Peyer's patch (tissue), 4 donors: ENCODE data around the gene DPP4. TPM values are rescaled to one million over a fixed set of nuclear protein-coding genes. Genes with fewer than 3 reads are reported as not detected.

ENCODE experiments used
- DNase-seq, 3 donors: peaks; one replicate each; pipeline ENCODE4 v3.0.0-alpha.2; 2017 to 2019
- H3K27ac ChIP-seq, 4 donors: fragments of 200-600 bp; sonication (generic); one replicate each; pipeline ENCODE4 v1.5.1; 2016 to 2019
- H3K27me3 ChIP-seq, 2 donors: fragments of 200-600 bp; sonication (generic); one replicate each; pipeline ENCODE4 v1.5.1; 2019
- H3K36me3 ChIP-seq, 3 donors: fragments of 200-600 bp; sonication (generic); one replicate each; pipeline ENCODE4 v1.5.1; 2016 to 2019
- H3K4me1 ChIP-seq, 4 donors: fragments of 200-600 bp; sonication (generic); one replicate each; pipeline ENCODE4 v1.5.1; 2016 to 2019
- H3K4me3 ChIP-seq, 4 donors: fragments of 200-600 bp; sonication (generic); 1 replicate in 3 of 4; 2 replicates in 1 of 4; pipeline ENCODE4 v1.5.1; 2016 to 2019; ENCODE audit warnings: mild to moderate bottlenecking in 1 of 4
- H3K9me3 ChIP-seq, 4 donors: fragments of 200-600 bp; sonication (generic); one replicate each; pipeline ENCODE4 v1.5.1; 2016 to 2019; ENCODE audit warnings: mild to moderate bottlenecking in 1 of 4
- CTCF ChIP-seq, 6 experiments: fragments of 450-650 bp in 4 of 6; fragments of 200-600 bp in 2 of 6; sonication (generic) in 1 of 6; IDR thresholded peaks; one replicate each; pipeline ENCODE4 v1.5.1; 2017 to 2019; ENCODE audit warnings: antibody characterized with exemption in 6 of 6, mild to moderate bottlenecking in 3 of 6, moderate library complexity in 1 of 6
- POLR2A ChIP-seq, 2 donors: fragments of 450-650 bp; IDR thresholded peaks; one replicate each; pipeline ENCODE4 v1.5.1; 2017; ENCODE audit warnings: antibody characterized with exemption in 2 of 2, mild to moderate bottlenecking in 2 of 2, moderate library complexity in 2 of 2
- total RNA-seq, 4 donors: library from RNA; depleted of rRNA; stranded (reverse); fragments of >200 nt; gene quantifications; one replicate each; pipeline ENCODE4 v1.1.0, GENCODE V29; 2016

Gene DPP4
- total RNA-seq, 4 donors from 2014 or later: 17.3 to 447 (median 178) TPM

GRCh38 chr2:162014751-162015150, 59.3 kb downstream of the DPP4 start:
- Histone ChIP-seq H3K36me3 (peaks cover 0 to 17% (median 0%) of the 10 kb centered on the region in 3 donors), H3K4me3 (no peak overlapping the region), H3K27me3 (no peaks in the 10 kb centered on the region), H3K9me3 (no peaks in the 10 kb centered on the region), H3K27ac (no peak overlapping the region), H3K4me1 (peaks cover 0 to 14% (median 0%) of the 10 kb centered on the region in 4 donors)
- no peak for DNase-seq
- TF ChIP-seq CTCF (IDR thresholded peaks at IDR 0.05) (no peak), POLR2A (IDR thresholded peaks at IDR 0.05) (no peak)

DNA sequence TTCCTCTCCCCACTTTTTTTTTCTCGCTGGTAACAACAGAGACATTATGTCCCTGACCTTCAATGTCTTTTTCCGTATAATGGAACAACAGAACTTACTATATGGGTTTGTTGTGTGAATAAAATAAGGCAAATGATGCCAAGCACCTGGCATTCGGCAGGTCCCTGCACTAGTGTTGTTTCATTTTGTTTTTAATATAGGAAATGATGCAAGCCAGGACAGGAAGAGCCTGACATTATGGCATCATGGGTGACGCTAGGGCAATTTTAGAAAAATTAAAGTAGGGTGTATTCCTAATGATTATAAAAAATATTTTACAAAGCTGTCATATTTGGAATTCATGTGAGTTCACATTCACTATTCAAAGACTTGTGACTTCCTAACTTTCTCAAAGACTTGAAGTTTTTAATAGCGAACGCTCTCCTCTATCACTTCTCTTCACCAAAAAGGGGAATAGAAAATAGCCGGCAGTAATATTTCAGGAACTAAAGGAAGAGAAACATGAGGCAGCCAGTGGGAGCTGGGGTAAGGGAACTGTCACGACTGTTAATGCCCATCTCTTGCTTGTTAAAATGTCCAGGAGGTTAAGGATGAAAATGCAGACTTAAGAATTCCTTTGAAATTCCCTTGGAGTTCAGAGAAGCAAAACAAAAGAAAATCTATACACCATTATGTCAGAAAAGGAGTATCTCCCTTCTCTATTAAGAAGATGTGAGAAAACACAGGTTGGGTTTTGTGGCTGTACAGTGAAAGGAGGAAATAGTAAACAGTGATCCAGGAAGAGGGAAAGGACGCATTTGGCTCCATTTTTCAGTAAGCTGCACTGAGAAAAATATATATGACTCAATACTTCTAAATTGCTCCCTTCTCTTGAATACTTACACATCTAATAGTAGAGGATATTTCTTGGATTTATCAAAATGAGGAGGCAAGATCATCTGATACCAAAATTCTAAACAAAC, 60.2 kb downstream of the DPP4 start:
- Histone ChIP-seq H3K4me3 (no peak overlapping the region), H3K4me1 (peaks cover 0 to 14% (median 0%) of the 10 kb centered on the region in 4 donors), H3K27ac (peak overlapping the region; percentile 0 to 39 (median 28)), H3K9me3 (no peaks in the 10 kb centered on the region), H3K27me3 (no peaks in the 10 kb centered on the region), H3K36me3 (peaks cover 0 to 8% (median 0%) of the 10 kb centered on the region in 3 donors)
- no peak for DNase-seq
- no peak for TF ChIP-seq CTCF (IDR thresholded peaks at IDR 0.05)
- no peak for TF ChIP-seq POLR2A (IDR thresholded peaks at IDR 0.05)

DNA sequence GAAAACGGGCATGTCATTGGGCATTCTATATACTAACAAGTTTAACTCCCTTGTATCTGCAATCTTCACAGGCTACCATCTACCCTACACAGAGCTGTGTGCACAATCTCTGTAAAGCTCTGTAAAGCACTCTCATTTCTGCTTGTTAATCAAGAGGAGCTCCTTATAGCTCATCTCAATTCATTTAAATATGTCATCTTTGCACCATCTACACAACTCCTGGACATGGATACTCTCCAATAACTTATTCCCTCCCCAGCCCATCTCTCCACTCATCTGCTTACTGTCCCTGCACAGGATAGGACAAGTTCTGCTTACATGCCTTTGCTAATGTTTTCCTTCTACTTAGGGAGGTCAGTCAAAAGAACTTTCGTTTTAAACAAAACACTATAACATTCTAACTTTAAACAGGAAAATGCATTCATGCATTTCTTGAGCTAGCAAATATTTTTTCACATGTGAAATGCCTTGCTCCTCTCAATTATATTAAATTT, 61.4 kb downstream of the DPP4 start:
- Histone ChIP-seq H3K9me3 (no peaks in the 10 kb centered on the region), H3K4me1 (peaks cover 0 to 14% (median 0%) of the 10 kb centered on the region in 4 donors), H3K27ac (peak overlapping the region in 2 of 4 donors; percentile 12 to 20), H3K36me3 (peaks cover 0 to 3% (median 0%) of the 10 kb centered on the region in 3 donors), H3K27me3 (no peaks in the 10 kb centered on the region), H3K4me3 (no peak overlapping the region)
- no peak for DNase-seq
- TF ChIP-seq POLR2A (IDR thresholded peaks at IDR 0.05) (no peak), CTCF (IDR thresholded peaks at IDR 0.05) (no peak)

- Histone ChIP-seq H3K36me3 (peaks cover 0 to 3% (median 0%) of the 10 kb centered on the region in 3 donors), H3K27ac (peak overlapping the region in 3 of 4 donors; percentile 12 to 20 (median 13)), H3K27me3 (no peaks in the 10 kb centered on the region), H3K4me1 (peaks cover 0 to 14% (median 0%) of the 10 kb centered on the region in 4 donors), H3K4me3 (no peak overlapping the region), H3K9me3 (no peaks in the 10 kb centered on the region)
- DNase-seq: peak in 1 of 3 donors; percentile 63
- TF ChIP-seq POLR2A (IDR thresholded peaks at IDR 0.05) (no peak), CTCF (IDR thresholded peaks at IDR 0.05) (no peak)
These were observed 62.1 kb downstream of the DPP4 start for GRCh38 chr2:162011706-162012564.

DNA sequence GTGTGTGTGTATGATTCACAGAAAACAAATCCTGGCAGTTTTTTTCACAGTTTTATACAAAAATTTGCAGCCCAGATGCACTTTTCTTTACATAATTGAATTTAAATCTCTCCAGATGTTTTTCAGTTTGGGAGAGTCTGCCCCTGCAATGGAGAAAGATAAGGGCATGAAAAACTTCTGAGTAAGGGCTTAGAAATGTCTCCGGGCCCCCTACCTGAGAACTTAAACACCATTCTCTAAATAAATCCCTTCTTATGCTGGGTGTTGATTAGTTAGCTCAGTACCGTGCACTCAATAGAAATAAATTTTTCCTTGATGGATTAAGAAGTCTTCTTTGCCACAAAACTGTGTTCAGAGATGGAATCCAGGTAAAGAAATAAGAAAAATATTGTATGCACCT, 64.5 kb downstream of the DPP4 start:
- DNase-seq: no peak
- peaks cover 0 to 3% (median 0%) of the 10 kb centered on the region in 3 donors for H3K36me3 ChIP-seq
- no peak overlapping the region for H3K4me3 ChIP-seq
- no peak for TF ChIP-seq POLR2A (IDR thresholded peaks at IDR 0.05)
- TF ChIP-seq CTCF (IDR thresholded peaks at IDR 0.05): no peak
- H3K4me1 ChIP-seq: peaks cover 0 to 14% (median 0%) of the 10 kb centered on the region in 4 donors
- no peaks in the 10 kb centered on the region for H3K9me3 ChIP-seq
- no peak overlapping the region for H3K27ac ChIP-seq
- H3K27me3 ChIP-seq: no peaks in the 10 kb centered on the region
